HCT116 (cell line): Measurements from ENCODE around the gene SOX6. TPM values are rescaled to one million over a fixed set of nuclear protein-coding genes. Genes with fewer than 3 reads are reported as not detected.

Source experiments
- ATAC-seq: fragments of 200-7000 bp; cut with Tn5 transposase; 2 replicates; pipeline ENCODE4 v1.9.1; 2020; ENCODE audit warnings: mild to moderate bottlenecking, moderate library complexity
- BruUV-seq: library from RNA; stranded (reverse); fragments of 400-500 nt; replicated peaks from 2 replicates; lab custom pipeline; 2021; lab: Mats Ljungman, UMichigan
- CTCF ChIA-PET: fragments of 300-600 bp; sonication (Branson Sonifier 250); formaldehyde crosslinking; loops from one replicate; lab custom pipeline; 2021; ENCODE audit warnings: antibody characterized with exemption; lab: Charles Lee
- POLR2A ChIA-PET: fragments of 300-600, 350-600 bp; sonication (Branson Sonifier 250); formaldehyde crosslinking; loops from one replicate; lab custom pipeline; 2021; ENCODE audit warnings: antibody characterized with exemption; lab: Charles Lee
- RAD21 ChIA-PET, 2 experiments: fragments of 300-600 bp; sonication (Branson Sonifier 250); formaldehyde crosslinking; loops; one replicate each; lab custom pipeline; 2023; ENCODE audit warnings: low total read pairs in 2 of 2; ENCODE audit not compliant: uncharacterized antibody in 2 of 2, unreplicated experiment in 2 of 2, low non-redundant PET in 1 of 2; lab: Charles Lee
- DNase-seq: peaks from one replicate; pipeline ENCODE4 v3.0.0-alpha.2; 2010; ENCODE audit warnings: low read depth, low spot score
- H2AFZ ChIP-seq: fragments of 200-600 bp; shearing (Covaris generic), sonication (generic); 2 replicates; pipeline ENCODE4 v1.6.1; 2017; ENCODE audit warnings: low read depth, mixed run types, mixed read lengths, antibody characterized with exemption, low read length; ENCODE audit not compliant: poor library complexity, severe bottlenecking
- H3K27ac ChIP-seq: 2 replicates; pipeline ENCODE4 v1.5.1; 2012; ENCODE audit warnings: low read depth, low read length
- H3K27me3 ChIP-seq: fragments of 200-600 bp; sonication (generic); 2 replicates; pipeline ENCODE4 v1.6.1; 2016; ENCODE audit warnings: mixed run types, low read length, mixed read lengths; ENCODE audit not compliant: insufficient read depth
- H3K36me3 ChIP-seq, 2 experiments: fragments of 200-500 bp in 1 of 2; fragments of 200-600 bp in 1 of 2; sonication (Bioruptor generic) in 1 of 2; sonication (generic) in 1 of 2; 2 replicates each; pipeline versions ENCODE4 v1.5.1 to v1.6.1; 2014 to 2016; ENCODE audit warnings: low read length in 2 of 2, inconsistent platforms in 1 of 2, mixed read lengths in 1 of 2, mixed run types in 1 of 2; ENCODE audit not compliant: insufficient read depth in 2 of 2, control insufficient read depth in 1 of 2
- H3K4me1 ChIP-seq, 2 experiments: fragments of 200-600 bp in 1 of 2; sonication (generic) in 1 of 2; 2 replicates each; pipeline versions ENCODE4 v1.5.1 to v1.6.1; 2012 to 2017; ENCODE audit warnings: low read length in 2 of 2, inconsistent platforms in 1 of 2, mild to moderate bottlenecking in 1 of 2, mixed read lengths in 1 of 2, mixed run types in 1 of 2, moderate library complexity in 1 of 2; ENCODE audit not compliant: insufficient read depth in 2 of 2, control insufficient read depth in 1 of 2
- H3K4me2 ChIP-seq: fragments of 200-600 bp; sonication (generic); 2 replicates; pipeline ENCODE4 v1.6.1; 2017; ENCODE audit warnings: mixed run types, low read length, mixed read lengths
- H3K4me3 ChIP-seq, 2 experiments: fragments of 200-600 bp in 1 of 2; sonication (generic) in 1 of 2; replicated peaks in 1 of 2; 2 replicates each; pipeline ENCODE4 v1.5.1; 2011 to 2016; ENCODE audit warnings: low read length in 2 of 2, control low read depth in 1 of 2, low read depth in 1 of 2, mild to moderate bottlenecking in 1 of 2, mixed read lengths in 1 of 2, mixed run types in 1 of 2
- H3K79me2 ChIP-seq: fragments of 200-600 bp; sonication (generic); 2 replicates; pipeline ENCODE4 v1.6.1; 2017; ENCODE audit warnings: mild to moderate bottlenecking, mixed run types, low read length, moderate library complexity, mixed read lengths; ENCODE audit not compliant: insufficient read depth
- H3K9ac ChIP-seq: fragments of 200-600 bp; sonication (generic); 2 replicates; pipeline ENCODE4 v1.6.1; 2016; ENCODE audit warnings: low read length, mixed read lengths
- H3K9me2 ChIP-seq: fragments of 200-600 bp; sonication (generic), shearing (Covaris generic); 2 replicates; pipeline ENCODE4 v1.6.1; 2017; ENCODE audit warnings: mixed run types, mild to moderate bottlenecking, moderate library complexity; ENCODE audit not compliant: insufficient read depth
- H3K9me3 ChIP-seq, 2 experiments: fragments of 200-500 bp in 1 of 2; fragments of 200-600 bp in 1 of 2; sonication (Bioruptor generic) in 1 of 2; sonication (generic) in 1 of 2; 2 replicates each; pipeline ENCODE4 v1.6.1; 2014 to 2017; ENCODE audit warnings: low read length in 2 of 2, mixed read lengths in 2 of 2, inconsistent platforms in 1 of 2, low read depth in 1 of 2, mild to moderate bottlenecking in 1 of 2, mixed run types in 1 of 2, moderate library complexity in 1 of 2; ENCODE audit not compliant: control insufficient read depth in 1 of 2, insufficient read depth in 1 of 2
- H4K20me1 ChIP-seq: fragments of 200-600 bp; sonication (generic), shearing (Covaris generic); 2 replicates; pipeline ENCODE4 v1.6.1; 2017; ENCODE audit warnings: mixed run types, mild to moderate bottlenecking, moderate library complexity; ENCODE audit not compliant: insufficient read depth
- CTCF ChIP-seq, 3 experiments: fragments of 200-600 bp in 1 of 3; sonication (generic) in 1 of 3; IDR thresholded peaks in 2 of 3; conservative IDR thresholded peaks in 1 of 3; 2 replicates each; pipeline ENCODE4 v1.5.1; 2012 to 2017; ENCODE audit warnings: low read depth in 2 of 3, low read length in 2 of 3, antibody characterized with exemption in 1 of 3, borderline replicate concordance in 1 of 3, control low read depth in 1 of 3, mild to moderate bottlenecking in 1 of 3, mixed read lengths in 1 of 3, mixed run types in 1 of 3, moderate library complexity in 1 of 3; ENCODE audit not compliant: insufficient read depth in 1 of 3
- EGR1 ChIP-seq: IDR thresholded peaks from 2 replicates; pipeline ENCODE4 v1.6.1; 2012; ENCODE audit warnings: low read depth
- EZH2phosphoT487 ChIP-seq: fragments of 200-600 bp; IDR thresholded peaks from 2 replicates; pipeline ENCODE4 v1.6.1; 2018; ENCODE audit warnings: antibody characterized with exemption, borderline replicate concordance
- FOSL1 ChIP-seq: IDR thresholded peaks from 2 replicates; pipeline ENCODE4 v1.6.1; 2012; ENCODE audit warnings: low read depth
- JUND ChIP-seq: IDR thresholded peaks from 2 replicates; pipeline ENCODE4 v1.6.1; 2012
- MAX ChIP-seq: IDR thresholded peaks from 2 replicates; pipeline ENCODE4 v1.6.1; 2012
- SIN3A ChIP-seq: IDR thresholded peaks from 2 replicates; pipeline ENCODE4 v1.6.1; 2012; ENCODE audit warnings: low read depth
- SRF ChIP-seq: IDR thresholded peaks from 2 replicates; pipeline ENCODE4 v1.6.1; 2012; ENCODE audit warnings: low read depth
- TCF7L2 ChIP-seq: IDR thresholded peaks from 2 replicates; pipeline ENCODE4 v1.7.0; 2011; ENCODE audit warnings: borderline replicate concordance, inconsistent platforms; ENCODE audit not compliant: insufficient read depth, insufficient read length; ENCODE audit errors: extremely low read depth
- YY1 ChIP-seq: IDR thresholded peaks from 2 replicates; pipeline ENCODE4 v1.6.1; 2011; ENCODE audit warnings: low read length, low read depth, moderate library complexity, mild to moderate bottlenecking; ENCODE audit not compliant: insufficient replicate concordance; ENCODE audit errors: extremely low read depth
- ZFX ChIP-seq: fragments of 450-650 bp; IDR thresholded peaks from 2 replicates; pipeline ENCODE4 v1.6.1; 2017
- ZNF274 ChIP-seq: fragments of 200-500 bp; sonication (Bioruptor generic); IDR thresholded peaks from 2 replicates; pipeline ENCODE4 v1.6.1; 2014; ENCODE audit warnings: mild to moderate bottlenecking, low read depth, low read length, inconsistent platforms
- intact Hi-C: fragments of 100-400 bp; cut with micrococcal nuclease; formaldehyde crosslinking; loops from 2 replicates; pipeline ENCODE4 v1.10.0; 2022
- total RNA-seq: library from RNA; stranded (reverse); gene quantifications from one replicate; pipeline ENCODE4 v1.2.1, GENCODE V29; 2021; ENCODE audit not compliant: unreplicated experiment
- TF ChIP-seq, protein P1 (sequence below): IDR thresholded peaks from 2 replicates; pipeline ENCODE4 v1.6.1; 2012

Gene SOX6
- total RNA-seq, 1 experiment from 2014 or later, result 0.81 TPM

- no peak for ATAC-seq
- H3K79me2 ChIP-seq, result no peaks in the 10 kb centered on the region
- H3K9me3 ChIP-seq, result no peaks in the 10 kb centered on the region
- no peaks in the 10 kb centered on the region for H3K9me2 ChIP-seq
- TF ChIP-seq EZH2phosphoT487, result no peak
- no peak for TF ChIP-seq JUND
- no peak for TF ChIP-seq CTCF (IDR thresholded peaks at IDR 0.05 in 2 of 3, conservative IDR thresholded peaks at IDR 0.05 in 1 of 3; ENCODE audit: borderline replicate concordance in 1 of 3, insufficient read depth in 1 of 3, low read depth in 2 of 3, low read length in 2 of 3)
- no peak for TF ChIP-seq TCF7L2
- no peak for TF ChIP-seq FOSL1
- TF ChIP-seq, protein P1, sequence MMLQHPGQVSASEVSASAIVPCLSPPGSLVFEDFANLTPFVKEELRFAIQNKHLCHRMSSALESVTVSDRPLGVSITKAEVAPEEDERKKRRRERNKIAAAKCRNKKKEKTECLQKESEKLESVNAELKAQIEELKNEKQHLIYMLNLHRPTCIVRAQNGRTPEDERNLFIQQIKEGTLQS, result no peak
- TF ChIP-seq SIN3A, result no peak
- TF ChIP-seq, all 23 proteins: peak for 0
- no TSS peak for BruUV-seq
- H3K27ac ChIP-seq, result no peak overlapping the region
- H4K20me1 ChIP-seq, result no peaks in the 10 kb centered on the region
- ChIA-PET RAD21 (no interaction called here), CTCF (no interaction called here), POLR2A (no interaction called here)
- no peaks in the 10 kb centered on the region for H3K4me1 ChIP-seq
- intact Hi-C loops, result no loop called here
- H3K4me2 ChIP-seq, result no peak overlapping the region
- no peak overlapping the region for H3K4me3 ChIP-seq
- H3K36me3 ChIP-seq, result no peaks in the 10 kb centered on the region
- H2AFZ ChIP-seq, result no peak overlapping the region
- H3K27me3 ChIP-seq, result no peaks in the 10 kb centered on the region
- no peak overlapping the region for H3K9ac ChIP-seq
- no peak for DNase-seq
These were observed 413.4 kb downstream of the SOX6 start for GRCh38 chr11:15942936-15943335.

DNA sequence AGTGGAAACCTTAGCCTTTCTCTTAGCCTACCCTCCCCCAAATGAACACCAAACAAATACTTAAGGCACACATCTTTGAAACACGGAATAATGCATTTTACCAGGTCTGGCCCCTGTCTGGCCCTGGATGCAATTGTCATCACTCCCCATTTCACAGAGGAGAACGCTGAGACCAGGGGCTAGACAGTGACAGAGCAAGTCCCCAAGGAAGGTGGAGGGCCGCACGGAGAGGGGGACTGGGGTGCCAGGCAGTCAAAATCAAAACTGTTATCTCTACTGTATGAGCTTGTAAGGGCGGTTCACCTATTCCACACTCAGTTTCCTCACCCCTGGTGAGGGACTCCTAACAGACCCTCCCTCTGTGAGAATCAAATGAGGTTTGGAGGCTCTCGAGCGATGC, 414.2 kb downstream of the SOX6 start:
- Histone ChIP-seq H3K36me3 (no peaks in the 10 kb centered on the region), H3K4me2 (no peak overlapping the region), H3K27ac (no peak overlapping the region), H2AFZ (no peak overlapping the region), H3K9me3 (no peaks in the 10 kb centered on the region), H3K4me1 (no peaks in the 10 kb centered on the region), H3K9ac (no peak overlapping the region), H3K27me3 (no peaks in the 10 kb centered on the region), H3K9me2 (no peaks in the 10 kb centered on the region), H4K20me1 (no peaks in the 10 kb centered on the region), H3K4me3 (no peak overlapping the region), H3K79me2 (no peaks in the 10 kb centered on the region)
- ChIA-PET POLR2A (no interaction called here), RAD21 (no interaction called here), CTCF (no interaction called here)
- no TSS peak for BruUV-seq
- ATAC-seq, result no peak
- no peak for DNase-seq
- intact Hi-C loops, result no loop called here
- TF ChIP-seq MAX (no peak), ZFX (no peak), JUND (no peak), ZNF274 (no peak), YY1 (no peak), SRF (no peak), CTCF (IDR thresholded peaks at IDR 0.05 in 2 of 3, conservative IDR thresholded peaks at IDR 0.05 in 1 of 3; ENCODE audit: borderline replicate concordance in 1 of 3, insufficient read depth in 1 of 3, low read depth in 2 of 3, low read length in 2 of 3) (no peak), FOSL1 (no peak), EGR1 (no peak), TCF7L2 (no peak)
